ENCODE measurements around the gene ZYX.

DNA sequence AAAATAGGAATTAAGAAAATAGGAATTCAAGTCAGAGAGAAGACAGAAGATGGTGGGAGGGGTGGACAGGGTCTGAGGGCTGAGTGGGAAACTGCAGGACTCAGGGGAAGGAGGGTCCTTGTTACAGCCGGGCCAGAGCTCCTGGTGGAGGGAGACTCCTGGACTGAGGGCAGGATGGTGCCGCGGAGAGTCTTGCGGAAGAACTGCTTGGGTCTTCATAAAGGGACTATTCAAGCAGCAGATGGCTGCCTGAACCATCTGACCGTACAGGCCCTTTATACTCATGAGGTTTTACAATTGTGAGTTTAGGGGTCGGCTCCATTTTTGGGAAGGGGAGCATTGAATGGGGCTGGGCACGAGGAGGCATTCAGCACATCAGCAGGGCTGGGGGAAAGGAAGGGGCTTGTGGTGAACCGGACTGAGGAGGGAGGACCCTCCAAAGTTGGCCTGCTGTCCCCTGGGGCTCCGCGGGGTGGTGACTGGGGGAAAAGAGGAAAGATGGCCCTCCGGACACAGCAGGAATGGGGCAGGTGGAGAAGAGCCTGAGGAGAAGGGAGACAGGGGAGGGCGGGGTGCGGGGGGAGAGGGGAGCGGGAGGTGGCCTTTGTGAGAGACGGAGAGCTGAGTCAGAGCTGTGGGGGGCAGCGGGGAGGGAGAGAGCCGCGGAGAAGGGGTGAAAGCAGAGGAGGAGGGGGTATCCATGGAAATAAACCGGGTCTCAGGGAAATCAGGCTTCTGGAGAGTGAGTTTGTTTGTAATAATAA is 20.2 kb upstream of the ZYX start:
- TF ChIP-seq FOXA1 (IDR thresholded peaks at IDR 0.05; ENCODE audit: borderline replicate concordance) (no peak), ZFP36 (IDR thresholded peaks at IDR 0.05; ENCODE audit: low read depth, low read length, partially characterized antibody) (no peak), EZH2 (IDR thresholded peaks at IDR 0.05; ENCODE audit: borderline replicate concordance, low read depth, low read length) (no peak), ZNF431 (CRISPR knock-in tag; IDR thresholded peaks at IDR 0.05) (no peak), TFAP4 (CRISPR knock-in tag; IDR thresholded peaks at IDR 0.05; ENCODE audit: borderline replicate concordance) (no peak), EP300 (IDR thresholded peaks at IDR 0.05; ENCODE audit: low read length) (no peak)
- TF ChIP-seq, protein P1, sequence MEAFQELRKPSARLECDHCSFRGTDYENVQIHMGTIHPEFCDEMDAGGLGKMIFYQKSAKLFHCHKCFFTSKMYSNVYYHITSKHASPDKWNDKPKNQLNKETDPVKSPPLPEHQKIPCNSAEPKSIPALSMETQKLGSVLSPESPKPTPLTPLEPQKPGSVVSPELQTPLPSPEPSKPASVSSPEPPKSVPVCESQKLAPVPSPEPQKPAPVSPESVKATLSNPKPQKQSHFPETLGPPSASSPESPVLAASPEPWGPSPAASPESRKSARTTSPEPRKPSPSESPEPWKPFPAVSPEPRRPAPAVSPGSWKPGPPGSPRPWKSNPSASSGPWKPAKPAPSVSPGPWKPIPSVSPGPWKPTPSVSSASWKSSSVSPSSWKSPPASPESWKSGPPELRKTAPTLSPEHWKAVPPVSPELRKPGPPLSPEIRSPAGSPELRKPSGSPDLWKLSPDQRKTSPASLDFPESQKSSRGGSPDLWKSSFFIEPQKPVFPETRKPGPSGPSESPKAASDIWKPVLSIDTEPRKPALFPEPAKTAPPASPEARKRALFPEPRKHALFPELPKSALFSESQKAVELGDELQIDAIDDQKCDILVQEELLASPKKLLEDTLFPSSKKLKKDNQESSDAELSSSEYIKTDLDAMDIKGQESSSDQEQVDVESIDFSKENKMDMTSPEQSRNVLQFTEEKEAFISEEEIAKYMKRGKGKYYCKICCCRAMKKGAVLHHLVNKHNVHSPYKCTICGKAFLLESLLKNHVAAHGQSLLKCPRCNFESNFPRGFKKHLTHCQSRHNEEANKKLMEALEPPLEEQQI (IDR thresholded peaks at IDR 0.05): no peak

All from K562 (cell line).